Measurements from ENCODE around the gene ODC1.

Gene ODC1

DNA sequence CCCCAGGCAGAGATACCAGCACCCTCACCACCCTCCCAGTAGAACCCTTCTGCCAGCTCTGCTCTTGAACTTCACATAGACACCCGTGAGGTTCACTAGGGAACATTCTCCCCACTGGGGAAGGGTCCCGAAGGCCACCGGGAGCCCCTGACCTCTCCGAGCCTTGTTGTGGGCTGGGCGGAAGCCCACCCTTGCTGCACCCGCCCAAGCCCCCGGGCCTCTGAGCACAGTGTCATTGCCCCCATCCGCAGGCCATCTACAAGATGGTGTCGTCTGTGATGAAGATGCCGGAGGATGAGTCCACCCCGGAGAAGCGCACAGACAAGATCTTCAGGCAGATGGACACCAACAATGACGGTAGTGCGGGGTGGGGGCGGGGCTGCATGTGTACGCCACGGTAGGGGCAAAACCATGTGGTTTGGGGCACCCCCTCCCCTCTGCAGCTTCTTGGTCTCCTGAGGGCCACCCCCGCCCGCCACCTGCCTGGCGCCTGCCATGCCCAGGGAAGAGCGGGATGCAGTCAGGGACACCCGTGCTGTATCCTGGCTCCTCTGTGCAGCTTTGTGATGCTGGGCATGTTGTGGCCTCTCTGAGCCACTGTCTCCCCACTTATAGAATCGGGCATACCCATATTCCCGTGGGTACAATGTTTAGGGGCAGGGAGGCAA lies 25.3 kb downstream of the ODC1 start:
- no peak for TF ChIP-seq EZH2 (IDR thresholded peaks at IDR 0.05; ENCODE audit: borderline replicate concordance, low read depth, low read length, severe bottlenecking)
- TF ChIP-seq, protein P1, sequence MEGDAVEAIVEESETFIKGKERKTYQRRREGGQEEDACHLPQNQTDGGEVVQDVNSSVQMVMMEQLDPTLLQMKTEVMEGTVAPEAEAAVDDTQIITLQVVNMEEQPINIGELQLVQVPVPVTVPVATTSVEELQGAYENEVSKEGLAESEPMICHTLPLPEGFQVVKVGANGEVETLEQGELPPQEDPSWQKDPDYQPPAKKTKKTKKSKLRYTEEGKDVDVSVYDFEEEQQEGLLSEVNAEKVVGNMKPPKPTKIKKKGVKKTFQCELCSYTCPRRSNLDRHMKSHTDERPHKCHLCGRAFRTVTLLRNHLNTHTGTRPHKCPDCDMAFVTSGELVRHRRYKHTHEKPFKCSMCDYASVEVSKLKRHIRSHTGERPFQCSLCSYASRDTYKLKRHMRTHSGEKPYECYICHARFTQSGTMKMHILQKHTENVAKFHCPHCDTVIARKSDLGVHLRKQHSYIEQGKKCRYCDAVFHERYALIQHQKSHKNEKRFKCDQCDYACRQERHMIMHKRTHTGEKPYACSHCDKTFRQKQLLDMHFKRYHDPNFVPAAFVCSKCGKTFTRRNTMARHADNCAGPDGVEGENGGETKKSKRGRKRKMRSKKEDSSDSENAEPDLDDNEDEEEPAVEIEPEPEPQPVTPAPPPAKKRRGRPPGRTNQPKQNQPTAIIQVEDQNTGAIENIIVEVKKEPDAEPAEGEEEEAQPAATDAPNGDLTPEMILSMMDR (IDR thresholded peaks at IDR 0.05; ENCODE audit: borderline replicate concordance, extremely low read depth, low read length, poor library complexity, severe bottlenecking): no peak

DNA sequence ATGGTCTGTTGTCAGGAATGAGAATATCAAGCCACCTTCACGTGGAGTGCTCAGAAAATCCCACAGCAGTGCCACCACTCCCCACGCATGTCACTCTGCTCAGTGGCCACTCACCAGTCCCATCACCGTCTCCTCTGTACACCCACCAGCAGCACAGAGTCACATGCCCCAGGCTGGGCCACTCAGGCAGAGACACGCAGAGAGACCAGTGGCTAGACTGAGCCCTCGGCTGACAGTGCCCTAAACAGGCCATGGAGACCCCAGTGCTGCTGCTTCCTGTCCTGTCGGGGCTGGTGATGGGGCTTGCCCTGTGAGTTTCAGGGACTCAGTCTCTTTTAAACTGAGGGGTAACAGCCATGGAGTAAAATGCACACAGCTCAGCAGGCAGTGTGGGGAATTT lies 25.9 kb downstream of the ODC1 start:
- no peak for TF ChIP-seq EZH2 (IDR thresholded peaks at IDR 0.05; ENCODE audit: borderline replicate concordance, low read depth, low read length, severe bottlenecking)
- TF ChIP-seq, protein P1 (IDR thresholded peaks at IDR 0.05; ENCODE audit: borderline replicate concordance, extremely low read depth, low read length, poor library complexity, severe bottlenecking): no peak
- Histone ChIP-seq H3K27me3 (ENCODE audit: insufficient read depth, low read length, poor library complexity) (no peaks in the 10 kb centered on the region), H2AFZ (ENCODE audit: low read depth, low read length) (no peak overlapping the region), H3K9ac (ENCODE audit: low read depth, low read length) (no peak overlapping the region), H3K9me3 (ENCODE audit: insufficient read depth, low read length, severe bottlenecking) (no peaks in the 10 kb centered on the region), H3K36me3 (ENCODE audit: insufficient read depth, low read length) (no peaks in the 10 kb centered on the region), H3K79me2 (ENCODE audit: insufficient read depth, low read length) (no peaks in the 10 kb centered on the region), H3K27ac (ENCODE audit: low read length) (no peak overlapping the region), H3K4me2 (ENCODE audit: insufficient read depth, low read length) (no peak overlapping the region), H4K20me1 (ENCODE audit: insufficient read depth, low read length) (peaks cover 5% of the 10 kb centered on the region; the same call in 1 of the 2 replicates), H3K4me1 (ENCODE audit: insufficient read depth, low read length) (no peaks in the 10 kb centered on the region; the same call in 1 of the 2 replicates), H3K4me3 (ENCODE audit: low read depth in 1 of 2, low read length in 2 of 2) (no peak overlapping the region)
- no peak for DNase-seq
- ATAC-seq (ENCODE audit: insufficient read depth, low read depth): no peak

More for the DNA sequence above, 25.3 kb downstream of the ODC1 start:
- H4K20me1 ChIP-seq (ENCODE audit: insufficient read depth, low read length): peaks cover 5% of the 10 kb centered on the region; the same call in 1 of the 2 replicates
- no peaks in the 10 kb centered on the region for H3K27me3 ChIP-seq (ENCODE audit: insufficient read depth, low read length, poor library complexity)
- H3K9me3 ChIP-seq (ENCODE audit: insufficient read depth, low read length, severe bottlenecking): no peaks in the 10 kb centered on the region
- H3K79me2 ChIP-seq (ENCODE audit: insufficient read depth, low read length): no peaks in the 10 kb centered on the region
- H3K9ac ChIP-seq (ENCODE audit: low read depth, low read length): no peak overlapping the region
- ATAC-seq (ENCODE audit: insufficient read depth, low read depth): no peak
- H3K4me3 ChIP-seq (ENCODE audit: low read depth in 1 of 2, low read length in 2 of 2): no peak overlapping the region
- H3K4me2 ChIP-seq (ENCODE audit: insufficient read depth, low read length): no peak overlapping the region
- H3K4me1 ChIP-seq (ENCODE audit: insufficient read depth, low read length): no peaks in the 10 kb centered on the region; the same call in 1 of the 2 replicates
- no peak overlapping the region for H3K27ac ChIP-seq (ENCODE audit: low read length)
- DNase-seq: no peak
- H3K36me3 ChIP-seq (ENCODE audit: insufficient read depth, low read length): no peaks in the 10 kb centered on the region
- H2AFZ ChIP-seq (ENCODE audit: low read depth, low read length): no peak overlapping the region

DNA sequence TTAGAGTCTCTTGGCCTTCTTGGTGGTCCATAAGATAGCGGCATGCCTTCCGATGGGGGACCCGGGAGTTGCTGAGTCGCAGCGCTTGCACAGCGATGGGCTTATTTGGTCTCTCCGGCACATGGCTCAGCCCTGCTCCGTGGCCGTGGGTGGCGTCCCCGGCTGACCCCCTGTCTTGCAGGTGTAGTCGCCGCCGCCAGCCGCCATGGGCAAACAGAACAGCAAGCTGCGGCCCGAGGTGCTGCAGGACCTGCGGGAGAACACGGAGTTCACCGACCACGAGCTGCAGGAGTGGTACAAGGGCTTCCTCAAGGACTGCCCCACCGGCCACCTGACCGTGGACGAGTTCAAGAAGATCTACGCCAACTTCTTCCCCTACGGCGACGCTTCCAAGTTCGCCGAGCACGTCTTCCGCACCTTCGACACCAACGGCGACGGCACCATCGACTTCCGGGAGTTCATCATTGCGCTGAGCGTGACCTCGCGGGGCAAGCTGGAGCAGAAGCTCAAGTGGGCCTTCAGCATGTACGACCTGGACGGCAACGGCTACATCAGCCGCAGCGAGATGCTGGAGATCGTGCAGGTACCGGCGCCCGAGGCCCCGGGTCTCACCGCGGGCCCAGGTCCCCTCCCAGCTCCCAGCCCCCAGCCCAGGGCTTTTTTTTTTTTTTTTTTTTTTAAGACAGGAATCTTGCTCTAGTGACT lies 28.4 kb downstream of the ODC1 start:
- Histone ChIP-seq H2AFZ (ENCODE audit: low read depth, low read length) (no peak overlapping the region), H4K20me1 (ENCODE audit: insufficient read depth, low read length) (0 out of 2 replicates have a peak, but pooled peaks cover 6% of the 10 kb centered on the region), H3K27ac (ENCODE audit: low read length) (no peak overlapping the region), H3K27me3 (ENCODE audit: insufficient read depth, low read length, poor library complexity) (no peaks in the 10 kb centered on the region), H3K79me2 (ENCODE audit: insufficient read depth, low read length) (no peaks in the 10 kb centered on the region), H3K36me3 (ENCODE audit: insufficient read depth, low read length) (no peaks in the 10 kb centered on the region), H3K9ac (ENCODE audit: low read depth, low read length) (no peak overlapping the region), H3K4me3 (ENCODE audit: low read depth in 1 of 2, low read length in 2 of 2) (no peak overlapping the region), H3K9me3 (ENCODE audit: insufficient read depth, low read length, severe bottlenecking) (no peaks in the 10 kb centered on the region), H3K4me2 (ENCODE audit: insufficient read depth, low read length) (no peak overlapping the region), H3K4me1 (ENCODE audit: insufficient read depth, low read length) (no peaks in the 10 kb centered on the region; the same call in 1 of the 2 replicates)
- no peak for DNase-seq
- no peak for ATAC-seq (ENCODE audit: insufficient read depth, low read depth)
- TF ChIP-seq EZH2 (IDR thresholded peaks at IDR 0.05; ENCODE audit: borderline replicate concordance, low read depth, low read length, severe bottlenecking): no peak
- TF ChIP-seq, protein P1 (IDR thresholded peaks at IDR 0.05; ENCODE audit: borderline replicate concordance, extremely low read depth, low read length, poor library complexity, severe bottlenecking): no peak
